ENCODE measurements around the gene UQCC5.

Gene UQCC5

DNA sequence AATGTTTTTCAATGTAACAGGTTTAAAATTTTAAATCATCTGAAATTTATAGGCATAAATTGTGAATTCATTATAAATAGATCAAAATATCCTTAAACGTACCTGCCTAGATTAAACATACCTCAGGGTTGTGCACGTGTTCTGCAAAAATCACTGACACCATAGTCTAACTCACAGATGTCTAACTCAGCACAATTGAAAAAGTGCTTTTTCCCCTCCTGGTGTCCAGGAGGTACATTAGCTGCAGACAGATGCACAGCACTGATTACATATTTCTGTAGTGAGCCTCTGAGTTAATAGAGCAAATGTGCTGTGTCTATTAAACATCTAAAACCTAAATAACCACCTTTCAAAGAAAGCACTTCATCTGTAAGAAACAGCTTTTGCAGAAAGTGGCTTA, 10.7 kb downstream of the UQCC5 start:
- peaks cover 44 to 69% (median 58%) of the 10 kb centered on the region in 3 donors for H3K36me3 ChIP-seq
- H3K4me1 ChIP-seq: no peaks in the 10 kb centered on the region
- TF ChIP-seq, protein P1, sequence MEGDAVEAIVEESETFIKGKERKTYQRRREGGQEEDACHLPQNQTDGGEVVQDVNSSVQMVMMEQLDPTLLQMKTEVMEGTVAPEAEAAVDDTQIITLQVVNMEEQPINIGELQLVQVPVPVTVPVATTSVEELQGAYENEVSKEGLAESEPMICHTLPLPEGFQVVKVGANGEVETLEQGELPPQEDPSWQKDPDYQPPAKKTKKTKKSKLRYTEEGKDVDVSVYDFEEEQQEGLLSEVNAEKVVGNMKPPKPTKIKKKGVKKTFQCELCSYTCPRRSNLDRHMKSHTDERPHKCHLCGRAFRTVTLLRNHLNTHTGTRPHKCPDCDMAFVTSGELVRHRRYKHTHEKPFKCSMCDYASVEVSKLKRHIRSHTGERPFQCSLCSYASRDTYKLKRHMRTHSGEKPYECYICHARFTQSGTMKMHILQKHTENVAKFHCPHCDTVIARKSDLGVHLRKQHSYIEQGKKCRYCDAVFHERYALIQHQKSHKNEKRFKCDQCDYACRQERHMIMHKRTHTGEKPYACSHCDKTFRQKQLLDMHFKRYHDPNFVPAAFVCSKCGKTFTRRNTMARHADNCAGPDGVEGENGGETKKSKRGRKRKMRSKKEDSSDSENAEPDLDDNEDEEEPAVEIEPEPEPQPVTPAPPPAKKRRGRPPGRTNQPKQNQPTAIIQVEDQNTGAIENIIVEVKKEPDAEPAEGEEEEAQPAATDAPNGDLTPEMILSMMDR (IDR thresholded peaks at IDR 0.05): no peak
- no peaks in the 10 kb centered on the region for H3K9me3 ChIP-seq
- H3K4me3 ChIP-seq: no peak overlapping the region
- H3K27me3 ChIP-seq: no peaks in the 10 kb centered on the region
- intact Hi-C loops (cut with DNase I; ENCODE audit: low total_unique reads): no loop called here
- H3K27ac ChIP-seq: no peak overlapping the region
- no peak for DNase-seq

DNA sequence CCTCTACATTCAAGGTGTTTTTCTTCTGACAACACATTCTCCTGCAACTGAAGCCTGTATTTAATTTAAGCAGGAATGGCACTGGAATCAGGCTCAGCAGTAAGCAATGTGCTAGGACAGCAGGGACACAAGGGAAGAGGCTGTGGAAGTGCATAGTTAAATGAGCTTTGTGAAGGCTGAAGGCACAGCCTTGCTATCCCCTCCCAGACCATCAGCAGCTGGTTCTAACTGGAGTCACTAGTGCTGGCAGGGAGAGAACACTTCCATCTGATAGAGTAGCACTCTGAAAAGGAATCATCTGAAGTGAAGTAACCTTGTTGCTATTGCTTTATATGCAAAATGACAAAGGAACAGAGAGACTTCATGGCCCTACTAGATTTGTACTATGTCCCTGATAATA, 14.7 kb downstream of the UQCC5 start:
- H3K27ac ChIP-seq: no peak overlapping the region
- H3K9me3 ChIP-seq: no peaks in the 10 kb centered on the region
- H3K4me3 ChIP-seq: no peak overlapping the region
- no peaks in the 10 kb centered on the region for H3K27me3 ChIP-seq
- intact Hi-C loops (cut with DNase I; ENCODE audit: low total_unique reads): no loop called here
- no peak for DNase-seq
- TF ChIP-seq, protein P1 (IDR thresholded peaks at IDR 0.05): no peak
- peaks cover 62 to 87% (median 70%) of the 10 kb centered on the region in 3 donors for H3K36me3 ChIP-seq
- no peaks in the 10 kb centered on the region for H3K4me1 ChIP-seq

DNA sequence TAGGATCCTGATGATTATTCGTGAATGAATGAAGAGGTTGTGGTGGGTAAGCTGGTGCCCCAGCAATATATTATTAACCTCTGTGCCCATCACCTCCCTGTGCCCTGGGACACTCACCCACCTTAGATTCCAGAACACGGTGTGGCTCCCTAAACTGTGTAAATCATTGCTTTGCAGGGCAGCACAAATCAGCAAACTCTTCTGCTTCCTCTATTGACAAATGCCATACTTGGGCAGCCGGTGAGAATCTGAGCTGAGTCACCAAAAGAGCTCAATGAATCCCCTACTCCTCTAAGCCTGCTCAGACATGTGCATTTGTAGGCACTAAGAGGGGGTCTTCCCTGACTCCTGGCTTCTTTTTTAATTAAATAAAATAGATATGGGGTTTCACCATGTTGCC, 15.7 kb downstream of the UQCC5 start:
- no peaks in the 10 kb centered on the region for H3K4me1 ChIP-seq
- no peak for DNase-seq
- no peak overlapping the region for H3K4me3 ChIP-seq
- no peaks in the 10 kb centered on the region for H3K9me3 ChIP-seq
- TF ChIP-seq, protein P1 (IDR thresholded peaks at IDR 0.05): no peak
- no peaks in the 10 kb centered on the region for H3K27me3 ChIP-seq
- peaks cover 59 to 87% (median 64%) of the 10 kb centered on the region in 3 donors for H3K36me3 ChIP-seq
- no peak overlapping the region for H3K27ac ChIP-seq
- intact Hi-C loops (cut with DNase I; ENCODE audit: low total_unique reads): no loop called here

DNA sequence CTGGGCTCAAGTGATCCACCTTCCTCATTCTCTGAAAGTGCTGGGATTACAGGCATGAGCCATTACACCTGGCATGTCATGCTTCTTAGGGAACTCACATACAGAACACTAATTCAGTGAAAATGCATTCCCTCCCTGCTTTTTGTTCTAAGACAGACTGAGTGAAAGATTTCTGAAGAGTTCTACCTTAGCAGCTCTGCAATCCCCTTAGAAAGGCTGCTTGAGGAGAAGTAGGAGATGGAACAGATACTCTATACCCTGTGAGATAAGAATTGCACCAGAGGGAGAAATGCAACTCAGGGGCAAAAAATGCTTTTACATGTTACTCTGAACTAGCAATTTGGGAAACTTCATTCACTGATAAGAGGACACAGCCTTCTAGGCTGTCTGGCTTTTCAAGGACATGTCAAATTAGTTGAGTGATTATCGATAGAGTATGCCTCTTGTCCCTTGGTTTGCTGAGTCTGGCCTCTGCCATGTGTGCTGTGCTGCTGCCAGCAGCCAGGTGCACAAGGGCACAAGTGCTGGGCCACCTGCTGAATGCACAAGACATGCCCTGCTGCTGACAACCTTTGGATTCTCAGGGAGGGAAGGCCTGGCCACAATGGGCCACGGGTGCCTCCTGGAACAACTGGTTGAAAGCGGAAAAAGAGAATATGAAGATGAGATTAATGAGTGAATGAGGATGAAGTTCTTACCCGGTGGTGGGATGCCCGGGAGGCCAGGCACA, 17.8 kb downstream of the UQCC5 start:
- intact Hi-C loops (cut with DNase I; ENCODE audit: low total_unique reads): no loop called here
- H3K4me1 ChIP-seq: no peaks in the 10 kb centered on the region
- DNase-seq: no peak

DNA sequence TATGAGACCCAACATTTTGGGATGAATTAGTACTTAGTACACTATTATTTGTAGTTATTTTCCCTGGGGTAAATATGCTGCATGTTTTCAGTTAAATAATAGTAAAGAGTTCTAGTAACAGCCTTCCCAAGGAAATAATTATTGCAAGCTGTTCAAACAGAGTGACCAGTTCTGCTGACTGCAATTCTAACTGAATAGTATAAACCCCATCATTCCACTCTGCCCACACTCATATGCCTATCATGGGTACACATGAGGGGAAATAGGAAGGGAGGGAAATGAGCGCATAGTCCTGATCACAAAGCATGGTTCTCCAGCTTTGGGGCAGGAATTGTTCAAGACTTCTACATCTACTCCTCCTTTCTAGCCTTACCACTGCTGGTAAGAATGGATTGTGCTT, 18.7 kb downstream of the UQCC5 start:
- Histone ChIP-seq H3K27me3 (no peaks in the 10 kb centered on the region), H3K4me3 (no peak overlapping the region), H3K36me3 (peaks cover 51 to 87% (median 58%) of the 10 kb centered on the region in 3 donors), H3K4me1 (no peaks in the 10 kb centered on the region), H3K27ac (no peak overlapping the region), H3K9me3 (no peaks in the 10 kb centered on the region)
- no peak for DNase-seq
- TF ChIP-seq, protein P1 (IDR thresholded peaks at IDR 0.05): no peak
- intact Hi-C loops (cut with DNase I; ENCODE audit: low total_unique reads): no loop called here

More for the DNA sequence above, 17.8 kb downstream of the UQCC5 start:
- TF ChIP-seq, protein P1 (IDR thresholded peaks at IDR 0.05): no peak
- H3K27me3 ChIP-seq: no peaks in the 10 kb centered on the region
- H3K27ac ChIP-seq: no peak overlapping the region
- no peaks in the 10 kb centered on the region for H3K9me3 ChIP-seq
- H3K36me3 ChIP-seq: peaks cover 53 to 87% (median 63%) of the 10 kb centered on the region in 3 donors
- H3K4me3 ChIP-seq: no peak overlapping the region

All from tibial artery (tissue), 4 donors.